Stimulated activated effector memory CD8-positive, alpha-beta T cell treated with anti-CD3 and anti-CD28 coated beads, Interleukin-12 subunit alpha, Interleukin-12 subunit beta, amount 100 ng/mL, for 72 hours (primary cell): ENCODE data around the gene ATP6V0E2.

Experiments used
- ATAC-seq: fragments of 150-1000 bp; cut with Tn5 transposase; 2 replicates; pipeline ENCODE4 v1.10.0; 2021
- DNase-seq, 2 donors: peaks; one replicate each; pipeline ENCODE4 v3.0.0; 2021 to 2022; ENCODE audit warnings: low spot score in 2 of 2
- H3K27ac Mint-ChIP-seq: one replicate; pipeline ENCODE4 v1.8.0; 2022; ENCODE audit warnings: mild to moderate bottlenecking, mixed read lengths
- H3K36me3 Mint-ChIP-seq: one replicate; pipeline ENCODE4 v1.8.0; 2022; ENCODE audit warnings: mild to moderate bottlenecking, mixed read lengths
- H3K4me1 Mint-ChIP-seq: one replicate; pipeline ENCODE4 v1.8.0; 2022; ENCODE audit warnings: mixed read lengths
- H3K4me3 Mint-ChIP-seq: one replicate; pipeline ENCODE4 v1.8.0; 2022; ENCODE audit warnings: mild to moderate bottlenecking, mixed read lengths
- H3K9me3 Mint-ChIP-seq: one replicate; pipeline ENCODE4 v1.8.0; 2022; ENCODE audit warnings: mixed read lengths

ATP6V0E2 gene

DNA sequence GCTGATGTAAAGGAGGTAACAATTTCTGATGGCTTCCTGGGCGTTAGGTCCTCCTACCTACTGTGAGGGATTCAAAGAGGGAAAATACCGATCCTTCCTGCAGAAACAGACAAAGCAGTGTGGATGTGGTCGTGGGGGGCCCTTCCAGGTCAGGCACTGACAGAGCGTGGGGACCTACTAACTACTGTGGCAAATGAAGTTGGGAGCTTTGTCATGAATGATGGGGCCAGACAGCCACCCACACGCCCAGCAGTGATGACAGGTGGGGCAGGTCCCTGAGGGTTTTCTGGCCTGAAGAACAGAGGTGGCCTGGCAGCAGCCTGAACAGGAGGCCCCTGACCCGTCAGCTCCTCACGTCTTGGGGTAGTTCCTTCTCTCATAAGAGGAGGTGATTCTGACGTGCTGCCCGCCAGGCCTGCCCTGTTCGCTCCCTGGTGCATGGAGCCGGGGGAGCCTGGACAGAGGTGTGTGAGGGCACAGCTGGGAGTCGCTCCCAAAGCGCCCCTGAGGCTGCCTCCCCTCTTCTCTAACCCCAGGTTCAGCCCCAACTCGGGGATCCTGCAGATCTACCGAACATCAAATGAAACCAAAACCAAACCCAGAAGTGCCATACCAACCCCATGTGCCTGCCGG is 4.2 kb downstream of the ATP6V0E2 start:
- ATAC-seq (no peak), DNase-seq (peak in 1 of 2 donors; percentile 43)
- Mint-ChIP-seq H3K9me3 (no peaks in the 10 kb centered on the region), H3K36me3 (peaks cover 29% of the 10 kb centered on the region), H3K4me3 (no peak overlapping the region), H3K4me1 (peaks cover 33% of the 10 kb centered on the region), H3K27ac (no peak overlapping the region)

DNA sequence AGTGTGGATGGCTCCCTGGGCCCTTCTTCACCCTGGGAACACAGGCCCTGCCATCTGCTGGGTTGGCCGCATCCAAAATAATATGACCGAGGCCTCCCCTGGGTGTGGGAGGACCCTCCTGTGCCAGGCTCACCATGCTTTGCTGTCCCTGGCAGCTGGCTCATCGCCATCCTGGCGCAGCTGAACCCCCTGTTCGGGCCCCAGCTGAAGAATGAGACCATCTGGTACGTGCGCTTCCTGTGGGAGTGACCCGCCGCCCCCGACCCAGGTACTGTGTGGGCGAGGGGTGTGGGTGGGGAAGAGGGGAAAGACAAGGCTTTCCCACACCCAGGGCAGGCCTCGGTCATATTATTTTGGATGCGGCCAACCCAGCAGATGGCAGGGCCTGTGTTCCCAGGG is 4.8 kb downstream of the ATP6V0E2 start:
- H3K4me3 Mint-ChIP-seq, result no peak overlapping the region

DNA sequence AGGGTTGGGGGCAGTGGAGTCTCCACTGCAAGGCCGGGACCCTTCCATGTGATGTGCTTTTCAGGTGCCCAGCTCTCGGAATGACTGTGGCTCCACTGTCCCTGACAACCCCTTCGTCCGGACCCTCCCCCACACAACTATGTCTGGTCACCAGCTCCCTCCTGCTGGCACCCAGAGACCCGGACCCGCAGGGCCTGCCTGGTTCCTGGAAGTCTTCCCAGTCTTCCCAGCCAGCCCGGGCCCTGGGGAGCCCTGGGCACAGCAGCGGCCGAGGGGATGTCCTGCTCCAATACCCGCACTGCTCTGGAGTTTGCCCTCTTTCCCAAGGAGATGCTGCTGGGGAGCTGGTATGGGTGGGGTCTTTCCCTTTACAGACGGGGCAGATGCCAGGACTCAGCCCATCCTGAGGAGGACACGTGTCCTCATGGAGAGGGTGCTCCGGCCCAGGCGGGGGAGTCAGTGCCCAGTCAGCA is 5.5 kb downstream of the ATP6V0E2 start:
- DNase-seq, result peak in 1 of 2 donors; percentile 38
- no peaks in the 10 kb centered on the region for H3K9me3 Mint-ChIP-seq
- H3K36me3 Mint-ChIP-seq, result peaks cover 38% of the 10 kb centered on the region
- H3K4me1 Mint-ChIP-seq, result peaks cover 37% of the 10 kb centered on the region
- no peak overlapping the region for H3K4me3 Mint-ChIP-seq
- ATAC-seq, result no peak
- no peak overlapping the region for H3K27ac Mint-ChIP-seq

More for the DNA sequence above, 4.8 kb downstream of the ATP6V0E2 start:
- DNase-seq (no peak), ATAC-seq (no peak)
- Mint-ChIP-seq H3K27ac (no peak overlapping the region), H3K9me3 (no peaks in the 10 kb centered on the region), H3K36me3 (peaks cover 33% of the 10 kb centered on the region), H3K4me1 (peaks cover 38% of the 10 kb centered on the region)

DNA sequence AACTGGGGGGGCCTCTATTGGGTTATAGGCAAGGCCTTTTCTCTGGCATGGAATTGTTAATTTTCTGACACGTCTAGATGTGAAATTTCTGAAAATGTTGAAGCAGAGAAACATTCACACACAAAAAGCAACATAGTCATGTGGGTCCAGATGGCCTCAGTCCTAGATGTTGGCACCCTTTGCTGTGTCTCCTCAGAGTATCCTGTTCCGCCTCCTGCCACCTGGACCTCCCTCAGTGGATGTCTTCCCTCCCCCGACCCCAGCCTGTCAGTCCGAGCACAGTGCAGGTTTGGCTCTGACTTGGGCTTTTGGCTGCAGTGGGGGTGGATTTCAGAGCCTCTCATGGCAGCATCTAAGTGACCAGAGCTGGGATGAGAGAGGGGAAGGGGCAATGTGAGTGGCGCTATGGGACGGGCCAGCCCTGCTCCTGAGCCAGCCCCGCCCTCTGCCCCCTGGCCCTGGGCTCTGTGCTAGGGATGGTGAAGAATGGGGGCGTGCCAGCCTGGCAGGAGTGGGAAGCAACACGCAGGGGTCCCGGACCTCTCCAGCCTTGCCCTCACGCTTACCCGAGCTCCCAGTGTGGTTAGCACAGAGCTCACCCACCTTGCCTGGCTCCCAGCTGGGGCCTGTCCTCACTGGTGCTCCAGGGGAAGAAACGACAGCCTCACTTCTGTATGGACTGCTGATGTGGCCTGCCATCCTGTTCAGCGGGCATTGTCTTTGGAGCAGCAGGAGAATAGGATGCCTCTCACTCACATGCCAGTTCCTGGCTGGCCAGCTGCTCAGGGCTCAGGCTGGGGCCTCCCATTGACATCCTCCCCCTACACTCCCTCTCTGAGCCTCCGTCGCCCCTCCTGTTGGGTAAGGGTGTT is 6.2 kb downstream of the ATP6V0E2 start:
- ATAC-seq (no peak), DNase-seq (no peak)
- peaks cover 30% of the 10 kb centered on the region for H3K4me1 Mint-ChIP-seq
- H3K9me3 Mint-ChIP-seq, result no peaks in the 10 kb centered on the region
- H3K36me3 Mint-ChIP-seq, result peaks cover 38% of the 10 kb centered on the region
- H3K27ac Mint-ChIP-seq, result no peak overlapping the region
- no peak overlapping the region for H3K4me3 Mint-ChIP-seq

DNA sequence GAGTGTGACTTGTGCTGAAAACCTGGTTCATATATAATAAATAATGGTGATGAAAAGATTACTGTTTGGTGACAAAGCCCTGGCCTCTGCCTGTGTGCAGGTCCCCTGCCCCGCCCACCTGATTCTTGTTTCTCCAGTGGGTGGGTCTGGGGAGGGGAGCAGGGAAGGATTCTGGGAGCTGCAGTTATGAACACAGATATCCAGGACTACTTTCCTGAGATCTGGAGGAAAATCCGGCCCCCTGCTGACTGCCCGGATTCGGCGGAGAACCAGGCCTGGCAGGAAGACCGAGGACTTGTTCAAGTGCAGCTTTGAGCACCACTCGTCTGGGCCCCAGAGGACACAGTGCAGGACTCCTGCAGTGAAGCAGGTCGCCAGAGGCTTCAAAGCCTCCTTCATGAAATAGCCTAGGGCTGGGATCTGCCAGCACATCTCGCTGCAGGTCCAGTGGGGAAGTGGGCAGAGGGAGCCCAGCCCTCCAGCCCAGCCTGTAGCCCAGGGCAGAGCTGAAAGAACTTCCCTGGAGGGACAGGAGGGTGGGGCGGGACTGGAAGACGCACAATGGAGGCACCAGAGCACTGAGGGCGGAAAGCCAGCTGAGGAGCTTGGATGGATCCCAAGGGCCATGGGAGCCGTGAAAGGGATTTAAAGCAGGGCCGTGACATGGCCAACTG is 7.0 kb downstream of the ATP6V0E2 start:
- peak overlapping the region; percentile 78 for H3K27ac Mint-ChIP-seq
- peaks cover 38% of the 10 kb centered on the region for H3K36me3 Mint-ChIP-seq
- ATAC-seq (no peak), DNase-seq (no peak)
- H3K4me3 Mint-ChIP-seq, result no peak overlapping the region
- peaks cover 23% of the 10 kb centered on the region for H3K4me1 Mint-ChIP-seq
- no peaks in the 10 kb centered on the region for H3K9me3 Mint-ChIP-seq

DNA sequence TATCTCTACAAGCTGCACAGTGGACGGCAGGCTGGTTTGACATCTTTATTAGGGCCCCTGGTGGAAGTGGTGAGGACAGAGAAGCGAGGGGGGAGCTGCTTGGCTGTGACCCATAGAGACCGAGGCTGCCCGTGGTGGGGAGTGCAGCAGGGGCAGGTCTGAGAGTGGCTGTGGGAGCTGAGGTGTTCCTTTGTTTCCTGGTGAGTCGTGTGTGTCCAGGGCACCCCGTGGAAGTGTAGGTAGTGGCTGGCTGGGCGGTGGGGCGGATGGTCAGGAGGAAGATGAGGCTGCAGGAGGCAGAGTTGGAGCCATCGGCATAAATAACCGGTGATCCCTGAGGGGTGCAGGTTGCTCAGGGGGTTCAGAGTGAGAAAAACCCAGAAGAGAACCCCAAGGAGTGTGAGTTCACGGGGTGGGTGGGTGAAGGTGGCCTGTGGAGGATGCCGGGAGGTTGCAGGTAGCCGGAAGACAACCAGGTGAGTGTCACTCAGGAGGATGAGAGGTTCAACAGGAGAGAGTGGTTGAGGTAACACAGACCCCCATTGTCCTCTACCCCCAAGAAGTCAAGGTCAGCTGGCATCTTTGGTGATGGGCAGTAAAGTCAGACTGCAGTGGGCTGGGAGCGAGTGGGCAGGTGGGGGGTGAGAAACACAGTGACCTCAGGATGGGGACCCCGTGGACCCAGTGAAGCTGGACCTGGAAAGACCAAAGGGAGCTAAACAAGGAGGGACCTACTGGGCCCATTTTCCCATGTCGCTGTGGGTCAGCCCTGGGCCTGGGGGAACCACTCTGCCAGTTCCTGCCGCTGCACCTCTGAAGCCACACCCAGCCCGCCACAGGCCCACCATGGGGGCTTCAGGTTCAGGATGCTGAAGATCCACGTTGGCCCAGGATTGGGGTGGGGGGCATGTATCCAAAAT is 7.8 kb downstream of the ATP6V0E2 start:
- no peak overlapping the region for H3K4me3 Mint-ChIP-seq
- DNase-seq (peak in 1 of 2 donors; percentile 30), ATAC-seq (no peak)
- peaks cover 22% of the 10 kb centered on the region for H3K4me1 Mint-ChIP-seq
- H3K36me3 Mint-ChIP-seq, result peaks cover 38% of the 10 kb centered on the region
- no peaks in the 10 kb centered on the region for H3K9me3 Mint-ChIP-seq
- H3K27ac Mint-ChIP-seq, result peak overlapping the region; percentile 78

DNA sequence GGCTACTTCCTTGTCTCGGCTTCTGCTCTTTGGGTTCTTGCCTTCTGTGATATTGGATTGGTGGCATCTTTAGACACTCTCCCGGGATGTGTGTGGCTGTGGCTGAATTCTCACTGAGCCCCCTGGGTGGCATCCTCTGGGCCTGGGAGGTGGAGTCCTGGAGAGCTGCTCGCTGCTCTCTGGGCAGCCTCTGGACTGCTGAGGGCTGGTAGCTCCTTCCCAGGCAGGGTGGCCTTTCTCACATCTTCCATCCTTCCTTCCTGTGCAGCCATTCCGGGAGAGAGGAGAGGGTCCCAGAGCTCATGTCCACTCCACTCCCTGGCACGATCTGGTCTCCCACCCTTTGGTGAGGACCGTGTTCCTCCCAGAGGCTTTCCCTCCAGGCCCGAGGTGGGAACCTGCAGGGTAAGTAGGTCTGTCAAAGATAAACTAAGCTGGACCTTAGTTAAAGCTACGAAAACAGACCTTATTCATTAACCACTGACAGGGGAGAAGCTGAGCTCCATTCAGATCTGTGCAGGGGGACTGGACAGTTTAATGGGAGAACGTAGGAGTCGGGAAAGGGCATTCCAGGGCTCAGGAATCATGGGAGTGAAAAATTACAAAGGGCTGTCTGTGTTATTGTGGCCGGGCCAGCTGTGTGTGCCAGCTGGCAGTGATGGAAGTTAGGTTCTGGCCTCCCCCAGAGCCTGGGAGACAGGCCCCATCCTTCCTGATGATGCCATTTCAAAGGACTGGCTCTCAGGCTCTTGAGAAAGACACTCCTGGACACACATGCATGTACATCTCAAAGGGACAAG is 8.7 kb downstream of the ATP6V0E2 start:
- no peak for DNase-seq
- Mint-ChIP-seq H3K9me3 (no peaks in the 10 kb centered on the region), H3K36me3 (peaks cover 34% of the 10 kb centered on the region), H3K4me3 (no peak overlapping the region), H3K27ac (peak overlapping the region; percentile 77), H3K4me1 (peaks cover 22% of the 10 kb centered on the region)
- ATAC-seq, result no peak

DNA sequence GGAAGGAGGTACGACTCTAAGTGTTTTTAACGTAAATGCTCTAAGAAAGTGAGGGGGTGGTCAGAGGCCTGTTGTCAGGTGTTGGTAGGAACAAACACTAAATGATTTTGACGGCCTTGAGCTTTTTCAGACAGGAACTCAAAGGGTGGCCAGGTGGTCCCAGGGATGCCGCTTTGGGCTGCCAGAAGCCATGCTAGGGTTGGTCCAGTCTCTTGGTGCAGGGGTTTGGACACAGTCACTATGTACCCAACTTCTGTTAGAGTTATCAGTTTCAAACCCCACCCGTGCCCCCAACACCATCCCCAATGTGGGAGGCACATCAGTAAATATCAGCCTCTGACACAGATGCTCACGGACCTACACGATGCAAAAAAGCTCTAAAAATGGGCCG is 9.3 kb downstream of the ATP6V0E2 start:
- DNase-seq, result no peak
- H3K4me3 Mint-ChIP-seq, result no peak overlapping the region
- no peak for ATAC-seq
- H3K9me3 Mint-ChIP-seq, result no peaks in the 10 kb centered on the region
- H3K4me1 Mint-ChIP-seq, result peaks cover 22% of the 10 kb centered on the region
- peak overlapping the region; percentile 77 for H3K27ac Mint-ChIP-seq
- peaks cover 28% of the 10 kb centered on the region for H3K36me3 Mint-ChIP-seq

DNA sequence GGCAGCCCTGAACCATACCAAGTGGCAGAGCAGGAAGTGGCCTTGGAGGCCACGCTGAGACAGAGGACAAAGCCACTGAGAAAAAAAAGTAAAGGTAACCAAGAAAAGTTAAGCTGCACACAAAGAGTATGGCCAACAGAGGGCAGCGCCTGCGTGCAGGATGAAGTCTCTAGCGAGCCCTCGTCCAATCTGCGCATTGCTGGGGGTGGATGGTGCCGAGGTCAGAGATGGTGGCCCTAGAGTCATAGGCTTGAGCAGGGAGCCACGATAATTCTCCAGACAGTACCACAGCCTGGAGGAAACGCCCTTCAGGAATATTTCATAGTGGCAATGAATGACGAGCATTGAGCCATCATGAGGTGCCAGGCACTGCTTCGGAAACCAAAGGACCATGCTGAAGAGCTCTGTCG is 9.7 kb downstream of the ATP6V0E2 start:
- H3K4me1 Mint-ChIP-seq, result peaks cover 22% of the 10 kb centered on the region
- DNase-seq, result peak in 1 of 2 donors; percentile 65
- H3K4me3 Mint-ChIP-seq, result no peak overlapping the region
- peaks cover 24% of the 10 kb centered on the region for H3K36me3 Mint-ChIP-seq
- no peaks in the 10 kb centered on the region for H3K9me3 Mint-ChIP-seq
- no peak overlapping the region for H3K27ac Mint-ChIP-seq
- ATAC-seq, result peak; percentile 86

DNA sequence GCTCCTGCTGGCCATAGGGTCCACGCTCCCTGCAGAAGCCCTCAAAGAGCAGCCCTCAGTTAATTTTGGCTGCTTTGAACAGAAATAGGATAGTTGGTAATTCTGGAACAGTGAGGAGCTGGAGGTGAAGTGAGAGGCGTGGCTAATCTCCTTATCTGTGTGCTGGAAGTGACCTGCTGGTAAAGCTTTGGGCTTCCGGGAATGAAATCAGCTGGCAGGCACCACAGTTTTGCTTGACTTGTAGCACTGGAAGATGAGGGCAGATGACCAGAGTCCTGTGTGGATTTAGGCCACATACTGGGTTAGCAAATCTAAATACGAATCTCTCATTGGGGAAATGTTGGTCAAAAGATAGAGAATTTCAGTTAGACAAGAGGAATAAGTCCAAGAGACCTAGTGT is 10.2 kb downstream of the ATP6V0E2 start:
- Mint-ChIP-seq H3K4me3 (no peak overlapping the region), H3K4me1 (peaks cover 22% of the 10 kb centered on the region), H3K27ac (no peak overlapping the region), H3K36me3 (peaks cover 20% of the 10 kb centered on the region), H3K9me3 (no peaks in the 10 kb centered on the region)
- no peak for DNase-seq
- ATAC-seq, result no peak

DNA sequence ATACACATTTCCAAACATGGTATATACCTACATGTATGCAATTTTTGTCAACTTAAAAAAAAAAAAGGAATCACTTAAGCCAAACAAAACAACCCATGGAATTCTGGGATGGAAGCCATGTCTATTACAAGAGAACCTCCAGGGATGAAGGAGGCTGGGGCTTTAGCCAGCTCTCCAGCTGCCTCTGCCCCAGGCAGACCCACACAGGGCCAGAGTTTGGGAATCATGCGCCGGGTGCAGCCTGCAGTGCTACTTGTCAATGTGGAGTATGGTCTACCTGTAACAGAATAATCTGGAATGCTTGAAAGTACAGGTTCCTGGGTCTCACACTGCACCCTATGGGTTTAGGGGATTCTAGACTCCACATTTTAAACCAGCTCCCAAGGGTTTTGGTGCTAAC is 10.8 kb downstream of the ATP6V0E2 start:
- Mint-ChIP-seq H3K36me3 (peaks cover 20% of the 10 kb centered on the region), H3K27ac (no peak overlapping the region), H3K4me3 (no peak overlapping the region), H3K9me3 (no peaks in the 10 kb centered on the region), H3K4me1 (peaks cover 22% of the 10 kb centered on the region)
- ATAC-seq (no peak), DNase-seq (no peak)

DNA sequence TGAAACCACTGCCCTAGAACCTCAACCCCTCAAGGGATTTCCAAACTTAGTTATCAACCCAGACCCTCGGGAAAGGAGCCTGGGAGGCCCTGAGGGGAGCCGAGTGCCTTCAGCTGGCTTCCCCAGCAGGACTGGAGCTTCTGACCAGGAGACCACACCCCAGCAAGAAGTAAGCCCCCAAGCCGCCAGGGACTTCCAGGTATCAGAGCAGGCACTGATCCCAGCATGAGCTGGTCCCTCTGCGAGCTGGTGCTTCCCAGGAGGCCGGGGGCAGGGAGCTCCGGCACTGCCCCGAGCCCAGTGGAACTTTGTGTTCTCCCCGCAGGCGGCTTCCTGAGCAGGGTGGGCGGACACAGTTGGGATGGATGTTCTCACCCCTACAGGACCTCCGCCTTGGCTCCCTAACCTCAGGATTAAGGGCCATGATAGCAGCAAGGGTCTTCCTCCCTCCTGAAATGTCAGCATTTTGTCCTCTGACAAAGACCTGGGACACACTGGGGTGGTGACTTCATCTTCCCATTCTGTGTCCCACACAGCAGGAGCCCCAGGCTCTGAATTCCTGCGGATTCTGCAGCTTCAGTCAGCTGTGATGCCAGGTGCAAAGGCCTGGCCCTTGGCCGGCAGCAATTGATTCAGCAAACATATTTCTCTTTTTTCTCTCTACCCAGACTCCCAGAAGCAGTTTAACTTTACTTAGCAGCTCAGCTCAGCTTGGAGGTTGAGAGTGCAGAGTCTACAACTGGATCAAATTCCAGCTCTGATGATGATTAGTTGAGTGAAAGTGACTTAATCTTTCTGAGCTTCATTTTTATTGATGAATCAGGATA is 11.6 kb downstream of the ATP6V0E2 start:
- no peak for ATAC-seq

DNA sequence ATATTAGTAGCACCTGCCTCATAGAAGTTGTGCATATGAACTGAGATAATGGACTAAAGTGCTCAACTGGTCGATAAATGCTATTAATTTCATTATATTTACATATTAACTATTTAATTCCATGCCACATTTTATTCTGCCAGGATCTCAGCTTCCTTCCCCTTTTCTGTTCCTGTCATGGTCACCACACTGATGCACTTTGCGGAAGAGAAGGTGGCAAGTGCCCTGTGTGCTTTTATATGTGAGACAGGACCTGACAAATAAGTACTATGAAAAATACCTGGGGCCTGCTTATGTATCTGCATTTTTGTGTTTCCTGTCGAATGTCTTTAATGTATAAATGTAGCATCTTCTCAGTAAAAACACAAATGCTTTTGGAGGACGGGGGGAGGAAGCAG is 12.2 kb downstream of the ATP6V0E2 start:
- peaks cover 17% of the 10 kb centered on the region for H3K36me3 Mint-ChIP-seq
- no peak overlapping the region for H3K4me3 Mint-ChIP-seq
- no peak overlapping the region for H3K27ac Mint-ChIP-seq
- no peaks in the 10 kb centered on the region for H3K9me3 Mint-ChIP-seq
- no peak for DNase-seq
- no peak for ATAC-seq
- H3K4me1 Mint-ChIP-seq, result peaks cover 20% of the 10 kb centered on the region

More for the DNA sequence above, 11.6 kb downstream of the ATP6V0E2 start:
- no peak for DNase-seq
- Mint-ChIP-seq H3K4me1 (peaks cover 22% of the 10 kb centered on the region), H3K27ac (no peak overlapping the region), H3K4me3 (no peak overlapping the region), H3K36me3 (peaks cover 20% of the 10 kb centered on the region), H3K9me3 (no peaks in the 10 kb centered on the region)
